PC-3 (cell line): ENCODE measurements around the gene NLN.

Experiments used
- EZH2 ChIP-seq: fragments of 300-600 bp; sonication (generic); IDR thresholded peaks from one replicate; pipeline ENCODE4 v1.6.1; 2017; ENCODE audit warnings: antibody characterized with exemption, mild to moderate bottlenecking, low read length; ENCODE audit not compliant: unreplicated experiment
- EZH2phosphoT487 ChIP-seq: fragments of 300-600 bp; sonication (generic); IDR thresholded peaks from 2 replicates; pipeline ENCODE4 v1.6.1; 2018; ENCODE audit warnings: mild to moderate bottlenecking, antibody characterized with exemption, low read length, borderline replicate concordance
- TF ChIP-seq, protein P1 (sequence below): fragments of 300-600 bp; sonication (generic); conservative IDR thresholded peaks from 2 replicates; pipeline ENCODE4 v1.5.1; 2017; ENCODE audit warnings: antibody characterized with exemption, low read depth, mild to moderate bottlenecking, low read length

DNA sequence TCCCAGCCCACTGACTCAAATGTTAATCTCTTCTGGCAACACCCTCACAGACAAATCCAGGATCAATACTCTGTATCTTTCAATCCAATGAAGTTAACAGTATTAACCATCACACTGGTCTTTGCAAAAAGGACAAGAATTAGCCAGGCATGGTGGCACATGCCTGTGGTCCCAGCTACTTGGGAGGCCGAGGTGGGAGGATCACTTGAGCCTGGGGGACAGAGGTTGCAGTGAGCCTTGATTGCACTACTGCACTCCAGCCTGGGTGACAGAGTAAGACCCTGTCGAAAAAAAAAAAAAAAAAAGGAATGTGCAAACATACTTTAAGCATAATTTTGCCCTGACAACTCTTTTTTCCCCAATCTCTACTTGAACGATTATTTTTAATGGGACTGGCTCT, 146.5 kb downstream of the NLN start:
- TF ChIP-seq, protein P1, sequence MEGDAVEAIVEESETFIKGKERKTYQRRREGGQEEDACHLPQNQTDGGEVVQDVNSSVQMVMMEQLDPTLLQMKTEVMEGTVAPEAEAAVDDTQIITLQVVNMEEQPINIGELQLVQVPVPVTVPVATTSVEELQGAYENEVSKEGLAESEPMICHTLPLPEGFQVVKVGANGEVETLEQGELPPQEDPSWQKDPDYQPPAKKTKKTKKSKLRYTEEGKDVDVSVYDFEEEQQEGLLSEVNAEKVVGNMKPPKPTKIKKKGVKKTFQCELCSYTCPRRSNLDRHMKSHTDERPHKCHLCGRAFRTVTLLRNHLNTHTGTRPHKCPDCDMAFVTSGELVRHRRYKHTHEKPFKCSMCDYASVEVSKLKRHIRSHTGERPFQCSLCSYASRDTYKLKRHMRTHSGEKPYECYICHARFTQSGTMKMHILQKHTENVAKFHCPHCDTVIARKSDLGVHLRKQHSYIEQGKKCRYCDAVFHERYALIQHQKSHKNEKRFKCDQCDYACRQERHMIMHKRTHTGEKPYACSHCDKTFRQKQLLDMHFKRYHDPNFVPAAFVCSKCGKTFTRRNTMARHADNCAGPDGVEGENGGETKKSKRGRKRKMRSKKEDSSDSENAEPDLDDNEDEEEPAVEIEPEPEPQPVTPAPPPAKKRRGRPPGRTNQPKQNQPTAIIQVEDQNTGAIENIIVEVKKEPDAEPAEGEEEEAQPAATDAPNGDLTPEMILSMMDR, result no peak
- TF ChIP-seq EZH2 (no peak), EZH2phosphoT487 (no peak)
